CD4-positive, alpha-beta T cell treated with Interferon gamma for 1 hour (primary cell): ENCODE measurements around the gene DNAH17.

Experiments used
- DNase-seq: peaks from one replicate; pipeline ENCODE4 v3.0.0-alpha.2; 2020

Gene DNAH17

DNA sequence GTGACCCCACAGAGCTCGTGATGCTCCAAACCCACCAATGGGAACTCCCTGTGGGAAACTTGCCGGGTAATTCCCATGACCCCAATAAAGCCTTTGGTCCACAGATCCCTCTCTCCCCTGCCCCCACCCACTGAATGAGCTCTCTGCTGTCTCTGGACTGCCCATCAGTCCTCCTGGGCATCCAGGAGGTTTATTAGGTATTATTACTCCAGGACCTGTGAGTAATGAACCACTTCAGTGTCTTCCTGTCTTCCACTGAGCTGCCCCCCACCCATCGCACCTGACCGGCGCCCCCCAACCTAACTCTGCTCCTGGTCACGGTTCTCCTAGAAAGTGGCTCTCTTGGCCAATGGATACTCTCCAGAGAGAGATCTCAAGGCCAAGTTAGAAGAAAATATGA, 28.7 kb upstream of the DNAH17 start:
- DNase-seq, result no peak

DNA sequence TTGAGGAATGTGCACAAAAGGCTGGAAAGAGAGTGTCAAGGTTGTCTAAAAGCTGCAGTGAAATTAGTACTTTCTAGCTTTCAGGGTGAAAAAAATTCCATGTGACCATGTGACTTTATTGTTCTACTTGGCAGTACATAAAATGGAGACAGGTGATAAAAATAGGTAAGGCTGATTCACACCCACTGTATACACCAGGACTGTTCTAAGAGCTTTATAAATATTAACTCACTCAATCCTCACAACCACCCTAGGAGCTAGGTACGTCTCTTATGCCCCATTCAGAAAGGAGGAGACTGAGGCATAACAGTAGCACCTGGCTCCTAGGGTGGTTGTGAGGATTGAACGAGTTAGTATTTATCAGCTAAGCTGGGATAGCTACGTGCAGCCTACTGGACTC, 28.2 kb upstream of the DNAH17 start:
- DNase-seq, result no peak

DNA sequence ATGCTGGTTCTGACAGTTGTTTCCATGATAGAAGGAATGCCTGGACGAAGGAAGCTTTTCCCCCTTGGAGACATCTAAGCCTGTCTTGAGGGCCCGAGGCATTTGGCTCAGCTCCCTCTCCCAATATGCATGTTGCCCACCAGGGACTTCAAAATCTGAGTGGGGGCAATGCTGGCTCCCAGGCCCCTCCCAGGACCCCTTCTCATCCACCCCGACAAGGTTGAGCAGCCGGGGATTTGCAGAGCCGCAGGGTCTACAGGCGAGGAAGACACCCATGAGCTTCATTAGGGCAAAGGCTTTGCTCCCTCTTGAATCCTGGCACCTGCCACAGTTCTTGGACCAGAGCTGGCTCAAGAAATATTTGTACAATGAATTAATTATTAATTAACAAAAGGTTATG, 25.1 kb upstream of the DNAH17 start:
- no peak for DNase-seq

DNA sequence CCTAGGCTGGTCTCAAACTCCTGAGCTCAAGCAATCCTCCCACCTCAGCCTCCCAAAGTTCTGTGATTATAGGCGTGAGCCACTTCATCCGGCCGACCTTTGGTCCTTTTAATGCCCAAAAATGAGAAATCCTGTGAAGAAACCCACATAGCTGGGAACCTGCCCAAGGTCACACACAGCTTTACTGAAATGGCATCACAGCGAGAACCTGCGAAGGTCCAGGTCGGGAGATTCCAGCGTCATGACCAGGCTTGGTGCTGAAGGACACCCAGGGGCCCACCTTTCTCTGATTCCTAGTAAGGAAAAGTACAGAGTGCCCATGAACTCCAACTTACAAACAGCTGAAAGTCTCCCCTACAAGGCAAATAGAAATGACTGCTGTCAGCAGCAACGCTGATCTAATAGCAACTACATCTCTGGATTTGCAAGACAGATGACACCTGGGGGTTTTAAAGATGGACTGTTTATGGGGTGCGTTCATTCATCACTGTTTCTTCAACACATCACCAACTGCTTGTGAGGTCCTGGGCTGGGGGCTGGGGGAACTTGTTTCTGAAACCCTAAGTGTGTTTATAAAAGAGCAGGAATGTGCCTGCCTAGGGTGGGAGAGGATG, 24.5 kb upstream of the DNAH17 start:
- no peak for DNase-seq

DNA sequence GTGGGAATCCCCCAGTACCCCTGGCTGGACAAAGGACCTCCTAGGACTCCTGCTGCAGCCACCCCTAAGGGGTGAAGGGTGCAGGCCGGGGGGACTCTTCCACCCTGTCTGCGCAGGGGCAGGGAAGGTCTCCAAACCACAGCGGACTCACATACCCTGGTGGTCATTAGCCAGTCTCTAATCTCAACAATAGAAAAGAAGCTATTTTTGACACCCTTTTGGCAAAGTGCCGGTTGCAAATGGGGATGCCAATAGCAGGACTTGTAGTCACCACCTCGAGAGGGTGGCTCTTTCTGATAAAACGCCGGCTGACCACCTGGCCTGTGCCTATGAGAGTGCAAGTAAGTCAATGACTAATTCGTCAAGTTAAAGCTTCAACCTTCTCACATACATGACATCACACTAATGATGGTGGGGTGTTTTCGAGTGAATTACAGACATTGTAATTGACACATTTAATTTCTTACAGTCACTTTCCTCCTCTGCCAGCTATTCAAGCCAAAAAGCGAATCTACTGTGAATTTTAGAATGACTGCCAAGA, 23.1 kb upstream of the DNAH17 start:
- DNase-seq, result no peak

DNA sequence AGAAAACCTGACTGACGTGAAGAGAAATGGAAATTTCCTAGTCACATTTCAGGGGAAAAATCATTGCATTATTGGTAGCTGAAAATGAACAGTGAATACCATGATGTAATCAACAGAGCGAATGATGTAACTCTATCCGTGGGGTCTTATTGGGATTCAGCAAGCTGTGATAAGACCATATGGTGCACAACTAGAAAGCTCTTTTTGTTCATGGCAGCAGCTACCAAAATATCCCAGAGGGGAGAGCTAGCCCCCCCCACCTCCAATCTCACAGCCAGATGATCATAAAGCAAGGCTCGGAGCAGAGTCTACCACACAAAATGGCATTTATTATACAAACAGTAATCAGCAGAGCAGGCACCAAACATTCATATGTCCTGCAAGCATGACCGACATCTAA, 22.2 kb upstream of the DNAH17 start:
- DNase-seq, result no peak

DNA sequence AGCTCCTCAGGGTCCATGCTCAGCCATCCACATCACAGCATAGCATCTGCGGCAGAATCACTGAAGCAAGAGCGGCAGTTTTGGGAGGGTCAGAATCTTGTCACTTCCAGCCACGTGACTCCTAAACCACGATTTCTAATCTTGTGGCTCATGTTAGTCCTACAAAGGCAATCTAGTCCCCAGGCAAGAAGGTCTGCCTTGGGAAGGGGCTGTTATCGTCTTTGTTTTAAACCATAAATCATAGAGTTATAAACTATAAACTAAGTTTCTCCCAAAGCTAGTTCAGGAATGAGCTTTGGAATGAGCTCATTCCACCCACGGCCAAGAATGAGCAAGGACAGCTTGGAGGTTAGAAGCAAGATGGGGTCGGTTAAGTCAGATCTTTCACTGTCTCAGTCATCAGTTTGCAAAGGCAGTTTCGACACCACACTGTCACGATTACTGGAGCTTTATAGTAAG, 20.8 kb upstream of the DNAH17 start:
- no peak for DNase-seq

DNA sequence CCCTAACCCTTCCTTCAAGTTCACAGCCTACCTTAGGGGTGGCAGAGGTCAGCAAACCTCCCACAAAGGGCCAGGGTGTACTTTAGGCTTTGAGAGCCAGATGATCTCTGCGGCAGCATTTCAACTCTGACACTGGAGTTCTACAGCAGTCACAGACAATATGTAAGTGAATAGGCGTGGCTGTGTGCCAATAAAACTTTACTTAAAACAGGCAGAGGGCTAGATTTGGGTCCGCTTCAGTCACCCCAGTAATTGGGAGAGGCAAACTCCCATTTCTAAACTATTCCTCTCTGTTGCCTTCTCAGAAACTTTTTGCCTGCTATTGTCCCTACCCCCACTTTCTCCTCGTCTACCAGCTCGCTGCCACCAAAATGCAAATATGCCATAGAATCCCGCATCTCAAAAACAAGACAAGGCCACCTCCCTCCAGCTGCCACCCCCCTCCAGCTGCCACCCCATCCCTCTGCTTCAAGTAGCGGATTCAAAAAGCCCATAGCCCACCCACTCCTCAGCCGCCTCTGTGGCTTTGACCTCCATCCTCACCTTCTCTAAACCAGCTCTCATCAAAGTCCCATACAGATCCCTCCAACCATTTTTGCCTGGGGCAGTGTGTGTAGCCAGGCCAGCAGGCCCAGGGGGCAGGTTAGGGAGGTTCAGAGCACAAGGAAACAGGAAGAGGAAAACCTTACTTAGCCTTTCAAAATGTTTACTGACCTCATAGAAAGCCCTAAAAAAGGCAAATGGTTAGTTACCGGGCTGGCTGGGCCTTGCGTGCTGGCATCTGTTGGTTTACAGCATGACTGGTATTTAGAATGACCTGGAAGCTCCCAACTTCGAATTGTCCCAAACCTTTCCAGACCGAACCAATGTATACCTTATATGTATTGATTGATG, 19.9 kb upstream of the DNAH17 start:
- DNase-seq, result no peak

DNA sequence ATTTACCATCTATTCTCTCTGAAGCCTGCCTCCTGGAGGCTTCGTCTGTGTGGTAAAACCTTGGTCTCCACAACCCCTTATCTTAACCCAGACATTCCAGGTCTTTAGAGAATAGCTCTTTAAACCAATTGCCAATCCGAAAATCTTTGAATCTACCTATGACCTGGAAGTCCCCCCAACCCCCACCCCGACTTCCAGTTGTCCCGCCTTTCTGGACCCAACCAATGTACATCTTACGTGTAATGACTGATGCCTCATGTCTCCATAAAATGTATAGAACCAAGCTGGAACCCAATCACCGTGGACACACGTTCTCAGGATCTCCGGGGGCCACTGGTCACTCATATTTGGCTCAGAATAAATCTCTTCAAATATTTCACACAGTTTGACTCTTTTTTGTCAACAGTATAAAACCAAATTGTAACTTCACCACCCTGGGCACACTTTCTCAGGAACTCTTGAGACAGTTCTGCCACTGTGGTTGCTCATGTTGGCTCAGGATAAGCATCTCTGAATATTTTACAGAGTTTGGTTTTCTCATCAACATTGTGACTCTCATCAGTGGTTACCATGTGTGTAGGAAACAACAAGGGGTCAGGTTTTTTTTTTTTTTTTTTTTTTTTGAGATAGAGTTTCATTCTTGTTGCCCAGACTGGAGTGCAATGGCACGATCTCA, 18.1 kb upstream of the DNAH17 start:
- no peak for DNase-seq

DNA sequence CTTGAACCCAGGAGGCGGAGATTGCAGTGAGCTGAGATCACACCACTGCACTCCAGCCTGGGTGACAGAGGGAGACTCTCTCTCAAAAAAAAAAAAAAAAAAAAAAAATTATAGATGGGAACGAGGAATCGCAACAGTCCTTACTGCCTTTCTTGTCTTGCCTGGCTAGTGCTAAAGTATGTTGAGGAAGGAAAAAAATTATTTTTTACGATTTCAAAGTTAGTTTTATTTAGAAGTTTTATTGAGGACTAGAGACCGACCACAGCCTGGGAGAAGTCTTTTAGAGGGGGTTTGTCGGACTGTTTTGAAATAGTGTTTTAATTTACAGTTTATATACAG, 15.8 kb upstream of the DNAH17 start:
- DNase-seq, result no peak

DNA sequence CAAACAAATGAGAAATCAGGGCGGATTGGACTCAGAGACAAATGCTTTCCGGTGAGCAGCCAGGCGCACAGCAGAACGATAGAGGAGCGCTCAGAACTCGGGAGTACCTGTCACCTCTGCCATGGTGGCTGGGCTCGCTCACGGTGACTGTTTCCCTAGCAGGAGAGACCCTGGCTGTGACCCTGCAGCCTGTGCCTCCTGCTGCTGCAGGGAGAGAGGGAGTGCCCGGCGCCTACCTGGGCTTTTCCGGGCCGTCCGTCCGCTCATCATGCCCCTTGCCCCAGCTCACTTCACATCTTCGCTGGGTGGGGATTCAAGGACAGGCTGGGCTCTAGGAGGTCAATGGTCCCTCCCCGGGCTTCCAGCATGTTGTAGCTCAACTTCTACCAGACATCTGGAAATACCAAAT, 14.1 kb upstream of the DNAH17 start:
- no peak for DNase-seq

DNA sequence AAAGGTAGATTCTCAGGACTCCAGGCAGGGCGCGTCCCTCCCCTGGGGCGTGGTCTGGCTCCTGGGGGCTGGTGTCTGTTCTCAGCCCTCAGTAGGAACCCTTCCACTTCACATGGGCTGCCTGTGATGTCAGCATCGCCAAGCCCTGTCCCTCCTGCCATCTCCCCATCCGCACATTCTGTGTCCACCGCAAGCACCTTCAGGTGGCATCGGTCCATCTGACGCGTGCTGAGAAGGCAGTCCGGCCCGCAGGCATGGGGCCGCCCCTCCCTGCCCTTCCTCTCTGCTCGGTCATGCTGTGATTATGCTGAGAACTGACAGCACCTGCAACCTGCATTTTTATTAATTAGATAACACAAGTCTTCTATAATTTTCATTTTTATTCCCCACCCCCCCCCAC, 12.7 kb upstream of the DNAH17 start:
- DNase-seq, result no peak

DNA sequence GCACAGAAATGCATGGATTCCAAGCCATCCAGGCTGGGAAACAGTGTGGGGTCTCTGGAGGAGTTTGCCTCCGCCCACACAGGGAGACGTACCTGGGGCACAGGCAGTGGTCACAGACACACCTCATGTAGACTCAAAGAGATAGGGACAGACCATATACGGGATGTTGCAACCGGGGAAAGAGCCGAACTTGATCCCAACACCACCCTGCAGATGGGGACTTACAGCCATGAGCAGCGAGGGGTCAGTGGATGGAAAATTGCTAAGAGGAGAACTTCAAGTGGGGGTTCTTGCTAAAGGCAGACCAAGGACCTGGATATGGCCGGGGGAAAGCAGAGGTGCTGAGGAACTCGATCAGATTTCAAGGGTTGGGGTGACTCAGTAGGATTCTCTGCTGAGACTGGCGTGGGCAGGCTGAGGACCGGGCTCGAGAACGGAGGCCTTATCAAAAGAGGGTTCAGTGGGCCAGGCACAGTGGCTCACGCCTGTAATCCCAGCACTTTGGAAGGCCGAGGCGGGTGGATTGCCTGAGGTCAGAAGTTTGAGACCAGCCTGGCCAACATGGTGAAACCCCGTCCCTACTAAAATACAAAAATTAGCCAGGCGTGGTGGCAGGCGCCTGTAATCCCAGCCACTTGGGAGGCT, 12.0 kb upstream of the DNAH17 start:
- no peak for DNase-seq

DNA sequence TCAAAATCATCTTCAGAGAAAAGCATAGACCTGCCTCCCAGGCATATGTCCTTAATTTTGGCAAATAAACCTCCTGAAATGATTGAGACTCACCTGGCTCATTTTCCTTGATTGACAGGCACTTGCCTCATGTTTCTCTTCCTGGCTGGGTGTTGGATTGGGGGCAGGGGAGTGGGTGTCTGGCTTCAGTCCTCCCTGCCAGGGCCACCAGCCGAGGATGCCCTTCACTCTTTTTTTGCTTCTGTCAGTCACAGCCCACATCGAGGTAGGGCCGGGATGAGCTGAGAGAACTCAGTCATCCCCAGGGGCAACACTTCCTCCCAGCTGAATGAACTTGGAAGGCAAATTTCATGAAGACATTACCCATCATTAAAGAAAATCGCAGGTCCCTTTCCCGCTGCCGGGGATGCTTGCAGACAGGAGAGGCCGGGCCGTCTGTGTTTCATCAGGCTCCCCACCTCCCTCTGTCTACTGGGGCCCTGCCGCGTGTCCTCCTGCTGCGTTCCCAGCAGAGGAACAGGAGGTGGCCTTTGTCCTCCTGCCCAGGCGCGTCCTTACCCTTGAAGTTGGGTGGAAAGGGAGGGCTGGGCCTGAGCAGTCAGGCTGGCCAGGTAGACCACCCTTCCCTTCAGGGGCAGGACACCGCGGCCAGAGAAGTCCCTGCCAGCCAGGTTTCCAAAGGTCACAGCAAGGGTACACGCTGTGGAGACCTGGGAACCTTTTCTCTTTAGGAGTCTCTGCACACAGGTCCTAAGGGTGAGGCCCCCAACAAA, 11.2 kb upstream of the DNAH17 start:
- DNase-seq, result no peak

DNA sequence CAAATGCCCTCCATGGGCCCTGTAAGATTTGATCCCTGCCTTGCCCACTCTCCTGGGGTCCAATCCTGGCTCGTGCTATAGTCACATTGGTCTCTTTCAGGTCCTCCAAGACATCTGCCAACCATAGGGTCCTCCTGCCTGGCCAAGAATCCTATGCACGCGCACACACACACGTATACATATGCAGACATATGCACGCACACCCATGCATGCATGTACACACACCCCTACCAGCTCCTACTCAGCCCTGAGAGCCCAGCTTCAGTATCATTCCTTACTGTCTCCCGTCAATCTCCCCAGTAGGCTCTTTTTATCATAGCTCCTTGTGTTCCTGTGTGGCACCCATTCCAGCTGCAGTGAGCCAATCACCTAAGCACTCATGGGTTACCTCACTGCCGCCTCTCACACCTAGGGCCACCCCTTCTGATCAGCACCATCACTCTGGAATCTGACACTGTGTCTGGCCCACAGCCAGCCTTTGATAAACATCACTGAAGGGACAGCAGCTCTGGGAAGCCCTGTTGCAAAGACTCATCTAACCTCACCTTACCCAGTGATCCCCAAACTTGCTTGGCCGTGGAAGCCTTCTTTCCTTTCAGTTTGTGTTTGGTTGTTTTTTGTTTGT, 7.9 kb upstream of the DNAH17 start:
- no peak for DNase-seq

DNA sequence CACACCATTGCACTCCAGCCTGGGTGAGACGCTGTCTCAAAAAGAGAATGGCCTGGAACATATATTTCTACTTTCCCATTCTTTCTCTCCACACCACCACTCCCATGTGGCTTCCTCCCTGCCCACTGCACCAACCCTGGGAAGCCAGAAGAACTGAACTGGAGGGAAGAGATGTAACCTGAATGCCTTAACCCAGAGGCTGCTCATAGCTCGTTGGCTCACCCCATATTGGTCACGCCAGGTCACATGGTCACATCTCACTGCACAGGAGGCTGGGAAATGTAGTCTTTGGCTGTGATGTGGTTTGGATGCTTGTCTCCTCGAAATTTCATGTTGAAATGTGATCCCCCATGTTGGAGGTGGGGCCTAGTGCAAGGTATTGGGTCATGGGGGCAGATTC, 5.9 kb upstream of the DNAH17 start:
- no peak for DNase-seq

DNA sequence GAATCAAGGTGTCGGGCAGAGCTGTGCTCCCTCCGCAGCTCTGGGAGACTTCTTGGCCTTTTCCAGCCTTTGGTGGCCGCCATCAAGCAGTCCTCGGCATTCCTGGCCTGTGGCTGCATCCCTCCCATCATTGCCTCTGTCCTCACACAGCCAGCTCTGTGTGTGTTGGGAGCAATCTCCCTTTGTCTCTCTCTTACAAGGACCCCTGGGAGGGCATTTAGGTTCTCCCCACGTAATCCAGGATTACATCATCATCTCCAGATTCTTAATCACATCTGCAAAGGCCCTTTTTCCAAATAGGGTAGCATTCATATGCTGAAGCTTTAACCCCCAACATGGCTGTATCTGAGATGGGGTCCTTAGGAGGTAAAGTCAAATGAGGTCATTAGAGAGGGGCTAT, 4.1 kb upstream of the DNAH17 start:
- DNase-seq, result no peak

DNA sequence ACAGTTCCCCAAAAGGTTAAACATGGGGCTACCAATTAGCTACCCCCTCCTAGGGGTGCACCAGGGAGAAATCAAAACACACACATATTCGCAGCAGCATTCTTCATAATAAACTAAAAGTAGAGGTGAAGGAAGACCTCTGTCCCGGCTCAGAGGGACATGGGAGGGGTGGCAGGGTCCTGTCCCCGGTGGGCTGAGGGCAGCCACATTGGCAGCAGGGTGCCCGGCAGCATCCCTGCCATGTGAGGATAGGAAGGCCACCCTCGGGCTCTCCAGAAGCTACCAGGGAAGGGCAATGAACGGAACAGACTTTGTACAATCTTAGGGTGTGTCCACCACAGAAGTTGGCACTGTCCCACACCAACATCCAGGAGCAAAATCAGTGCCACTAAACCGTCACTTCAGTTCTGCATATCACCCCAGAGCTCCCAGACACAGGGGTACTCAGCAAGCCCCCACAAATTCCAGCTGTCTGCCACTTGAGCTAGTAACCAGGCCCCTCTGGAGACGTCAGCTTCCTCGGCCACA, 3.1 kb upstream of the DNAH17 start:
- DNase-seq, result no peak

DNA sequence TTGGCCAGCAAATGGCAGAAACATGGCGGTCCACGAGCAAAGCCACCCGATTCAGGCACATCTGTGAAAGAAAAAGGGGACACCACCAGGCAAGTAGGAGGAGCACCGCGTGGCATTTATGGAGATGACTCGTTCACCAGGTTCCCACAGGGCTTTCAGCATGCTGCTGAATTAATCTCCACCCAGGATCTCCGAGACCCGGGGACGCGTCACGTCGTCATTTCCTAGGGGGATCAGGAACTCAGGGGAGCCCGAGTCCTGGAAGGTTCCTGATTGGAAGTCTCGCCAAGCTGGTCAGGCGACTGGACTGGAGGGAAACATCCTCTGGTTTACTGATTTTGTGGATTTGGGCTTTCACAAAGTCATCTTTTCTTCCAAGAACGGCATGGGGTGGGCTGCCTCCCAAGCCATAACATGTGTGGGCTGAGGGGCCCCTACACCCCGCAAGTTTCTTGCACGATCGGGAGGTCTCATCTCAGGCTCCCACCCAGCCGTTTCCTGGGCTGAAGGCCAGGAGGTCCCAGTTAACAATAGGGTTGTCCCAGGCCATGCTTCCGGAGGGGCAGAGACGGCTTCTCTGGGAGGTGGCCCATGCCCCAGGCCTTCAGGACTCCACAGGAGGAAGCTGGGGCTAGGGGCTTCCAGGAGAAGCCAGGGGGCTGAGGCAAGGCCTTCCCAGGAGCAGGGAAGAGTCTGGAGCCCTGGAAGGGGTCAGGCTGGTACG, 645 bp downstream of the DNAH17 start:
- DNase-seq, result no peak

DNA sequence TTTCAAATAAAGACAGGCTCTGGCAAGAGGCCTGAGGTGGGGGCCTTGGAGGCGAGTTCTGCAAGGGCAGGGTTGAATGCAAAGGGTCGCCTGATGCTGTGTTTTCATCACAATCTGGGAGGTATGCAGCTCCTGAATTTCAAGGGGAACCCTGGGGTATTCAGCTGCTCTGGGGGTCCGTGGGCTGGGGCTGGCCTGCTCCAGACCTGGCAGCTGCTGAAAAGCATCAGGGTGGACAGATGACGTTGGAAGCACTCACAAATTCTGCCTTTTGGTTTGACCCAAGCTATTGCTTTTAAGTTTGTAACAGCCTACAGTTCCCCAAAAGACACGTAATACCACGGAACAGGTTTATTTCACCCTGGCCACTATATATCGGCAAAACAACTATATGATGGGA, 1.3 kb downstream of the DNAH17 start:
- DNase-seq, result no peak

DNA sequence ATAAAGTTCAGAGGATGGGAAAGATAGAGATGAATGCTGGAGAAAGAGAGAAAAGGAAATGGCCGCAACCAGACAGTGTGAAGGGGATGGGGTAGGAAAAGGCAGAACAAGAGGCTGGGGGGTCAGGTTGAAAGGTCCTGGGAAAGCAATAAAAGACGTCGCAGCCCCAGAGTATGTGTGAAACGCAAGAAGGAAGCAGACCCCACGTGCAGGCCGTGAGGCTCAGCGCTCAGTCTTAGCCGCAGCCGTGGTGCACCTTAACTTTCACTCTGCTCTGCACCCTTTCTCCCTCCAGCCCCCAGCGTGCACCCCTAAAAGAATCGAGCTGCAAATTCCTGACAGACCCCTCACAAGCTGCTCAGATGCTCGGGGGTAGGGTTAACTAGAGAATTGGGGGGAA, 1.9 kb downstream of the DNAH17 start:
- DNase-seq, result no peak
